K562 (cell line): ENCODE results near the gene COA7.

Source experiments
- CTCF ChIP-seq, 3 experiments: IDR thresholded peaks in 2 of 3; conservative IDR thresholded peaks in 1 of 3; 2 replicates each; pipeline ENCODE4 v1.5.1; 2011 to 2012; ENCODE audit warnings: low read length in 3 of 3, mild to moderate bottlenecking in 3 of 3, control low read depth in 2 of 3, improper control_type of control experiment in 1 of 3, inconsistent platforms in 1 of 3, low read depth in 1 of 3, mixed read lengths in 1 of 3, moderate library complexity in 1 of 3; ENCODE audit not compliant: insufficient read depth in 2 of 3
- NCOR1 ChIP-seq: fragments of 450-650 bp; IDR thresholded peaks from 2 replicates; pipeline ENCODE4 v1.6.1; 2016; ENCODE audit warnings: mild to moderate bottlenecking, moderate library complexity
- SPI1 ChIP-seq: IDR thresholded peaks from 2 replicates; pipeline ENCODE4 v1.6.1; 2011; ENCODE audit warnings: low read depth, low read length, control low read depth, borderline replicate concordance

GRCh38 chr1:52636721-52637695 lies 61.1 kb downstream of the COA7 start:
- TF ChIP-seq NCOR1: no peak
- TF ChIP-seq CTCF (IDR thresholded peaks at IDR 0.05 in 2 of 3, conservative IDR thresholded peaks at IDR 0.05 in 1 of 3; ENCODE audit: insufficient read depth in 2 of 3, low read depth in 1 of 3, low read length in 3 of 3): no peak
- TF ChIP-seq SPI1: no peak
